Dedifferentiated amniotic fluid mesenchymal stem cell (primary cell): Measurements from ENCODE around the gene USP48.
"Not testable (repeated sequence)": the region's sequence is repeated elsewhere in the genome, so short reads cannot be mapped to it uniquely, and the experiment has no call there.

Experiments
- DNase-seq: peaks from one replicate; pipeline ENCODE4 v3.0.0-alpha.2; 2016; ENCODE audit errors: extremely low spot score

The USP48 gene

DNA sequence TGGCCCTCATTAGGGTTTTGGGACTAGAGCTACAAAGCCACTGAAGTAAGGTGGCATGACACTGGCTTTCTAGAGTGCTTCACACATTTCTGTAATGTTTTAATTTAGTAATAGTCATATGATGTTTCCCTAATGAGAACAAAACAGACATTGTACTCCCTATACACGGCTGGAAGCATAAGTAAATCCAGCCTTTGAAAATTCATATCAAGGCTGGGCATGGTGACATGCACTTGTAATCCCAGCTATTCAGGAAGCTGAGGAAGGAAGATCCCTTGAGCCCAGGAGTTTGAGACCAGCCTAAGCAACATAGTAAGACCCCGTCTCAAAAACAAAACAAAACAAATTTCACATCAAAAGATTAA is 7.4 kb downstream of the USP48 start:
- DNase-seq: no peak

DNA sequence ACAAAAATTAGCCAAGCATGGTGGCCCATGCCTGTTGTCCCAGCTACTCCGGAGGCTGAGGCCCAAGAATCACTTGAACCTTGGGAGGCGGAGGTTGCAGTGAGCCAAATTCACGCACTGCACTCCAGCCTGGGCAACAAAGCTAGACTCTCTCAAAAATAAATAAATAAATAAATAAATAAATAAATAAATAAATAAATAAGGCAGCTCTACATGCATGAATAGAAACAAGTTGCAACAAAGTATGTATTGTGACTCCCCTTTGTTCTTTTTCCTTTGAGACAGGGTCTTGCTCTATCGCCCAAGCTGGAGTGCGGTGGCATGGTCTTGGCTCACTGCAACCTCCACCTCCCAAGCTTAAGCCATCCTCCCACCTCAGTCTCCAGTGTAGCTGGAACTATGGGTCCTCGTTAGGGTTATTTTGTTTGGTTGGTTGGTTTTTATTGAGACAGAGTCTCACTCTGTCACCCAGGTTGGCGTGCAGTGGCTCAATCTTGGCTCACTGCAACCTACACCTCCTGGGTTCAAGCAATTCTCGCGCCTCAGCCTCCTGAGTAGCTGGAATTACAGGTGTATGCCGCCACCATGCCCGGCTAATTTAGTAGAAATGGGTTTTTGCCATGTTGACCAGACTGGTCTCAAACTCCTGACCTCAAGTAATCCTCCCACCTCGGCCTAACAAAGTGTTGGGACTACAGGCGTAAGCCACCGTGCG is 8.0 kb downstream of the USP48 start:
- no peak for DNase-seq

- no peak for DNase-seq
Observed at GRCh38 chr1:21773585-21773984, 9.4 kb downstream of the USP48 start.

DNA sequence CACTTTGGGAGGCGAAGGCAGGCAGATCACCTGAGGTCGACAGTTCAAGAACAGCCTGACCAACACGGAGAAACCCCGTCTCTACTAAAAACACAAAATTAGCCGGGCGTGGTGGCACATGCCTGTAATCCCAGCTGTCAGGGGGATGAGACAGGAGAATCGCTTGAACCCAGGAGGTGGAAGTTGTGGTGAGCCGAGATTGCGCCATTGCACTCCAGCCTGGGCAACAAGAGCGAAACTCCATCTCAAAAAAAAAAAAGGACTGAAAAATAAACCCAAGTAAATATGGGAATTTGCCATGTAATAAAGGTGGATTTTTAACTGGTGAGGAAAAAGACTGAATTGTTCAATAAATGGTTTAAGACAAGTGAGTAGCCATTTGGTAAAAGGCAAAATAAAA is 11.3 kb downstream of the USP48 start:
- DNase-seq: not testable (repeated sequence)

- not testable (repeated sequence) for DNase-seq
Observed at GRCh38 chr1:21770602-21771001, 12.3 kb downstream of the USP48 start.

- DNase-seq: no peak
Observed at GRCh38 chr1:21770201-21770600, 12.7 kb downstream of the USP48 start.

GRCh38 chr1:21767106-21767505 is 15.8 kb downstream of the USP48 start:
- DNase-seq: not testable (repeated sequence)

DNA sequence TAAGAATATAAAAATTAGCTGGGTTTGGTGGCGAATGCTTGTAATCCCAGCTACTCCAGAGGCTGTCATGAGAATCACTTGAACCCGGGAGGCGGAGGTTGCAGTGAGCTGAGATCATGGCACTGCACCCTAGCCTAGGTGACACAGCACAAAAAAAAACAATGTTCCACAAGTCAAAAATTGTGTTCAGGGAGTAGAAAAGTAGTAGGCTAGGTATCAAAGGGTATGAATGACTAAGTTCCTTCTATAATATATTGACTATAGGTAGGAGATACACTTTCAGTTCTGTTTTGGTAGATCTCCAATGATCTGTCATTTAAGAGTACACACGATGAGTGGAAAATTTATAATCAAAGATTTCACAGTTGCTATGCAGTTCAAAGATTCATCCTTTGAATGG is 16.7 kb downstream of the USP48 start:
- no peak for DNase-seq

GRCh38 chr1:21764615-21765423 is 18.1 kb downstream of the USP48 start:
- DNase-seq: peak; percentile 97

- DNase-seq: no peak
Observed at GRCh38 chr1:21763694-21764419, 19.1 kb downstream of the USP48 start.

DNA sequence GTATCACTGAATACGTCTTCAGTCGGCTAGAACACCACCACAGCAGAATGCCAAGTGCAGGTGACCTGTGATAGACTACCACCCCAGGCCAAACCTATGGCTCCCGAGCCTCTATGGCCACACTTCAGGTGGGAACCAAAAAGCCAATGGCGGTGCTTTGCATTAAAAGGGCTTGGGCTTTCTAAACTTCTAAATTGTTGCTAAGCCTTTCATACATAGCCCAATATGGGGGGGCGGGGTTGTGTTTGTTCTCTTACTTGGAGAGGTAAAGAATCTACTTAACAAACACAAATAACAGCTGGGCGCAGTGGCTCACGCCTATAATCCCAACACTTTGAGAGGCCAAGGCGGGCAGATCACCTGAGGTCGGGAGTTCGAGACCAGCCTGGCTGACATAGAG is 19.7 kb downstream of the USP48 start:
- no peak for DNase-seq

GRCh38 chr1:21762022-21762404 is 20.9 kb downstream of the USP48 start:
- no peak for DNase-seq

- DNase-seq: no peak
Observed at GRCh38 chr1:21761052-21761451, 21.9 kb downstream of the USP48 start.

- DNase-seq: no peak
Observed at GRCh38 chr1:21759818-21760217, 23.1 kb downstream of the USP48 start.

DNA sequence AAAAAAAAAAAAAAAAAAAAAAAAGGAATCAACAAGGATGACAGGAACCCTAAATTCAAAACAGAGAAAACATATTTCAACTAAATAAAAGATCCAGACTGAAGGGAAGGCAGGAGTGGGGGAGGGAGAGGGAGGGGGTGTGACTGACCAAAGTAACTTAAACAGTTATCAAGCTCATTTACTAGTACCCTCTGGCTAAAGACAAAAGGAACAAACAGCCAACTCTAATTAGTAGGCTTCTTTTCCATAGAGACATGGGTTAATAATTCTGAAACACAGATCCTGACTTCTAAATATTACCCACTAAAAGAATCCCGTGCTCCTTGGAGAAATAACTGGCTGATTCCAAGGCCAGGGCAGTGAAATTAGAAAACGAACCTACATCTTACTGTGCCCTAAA is 23.8 kb downstream of the USP48 start:
- no peak for DNase-seq

DNA sequence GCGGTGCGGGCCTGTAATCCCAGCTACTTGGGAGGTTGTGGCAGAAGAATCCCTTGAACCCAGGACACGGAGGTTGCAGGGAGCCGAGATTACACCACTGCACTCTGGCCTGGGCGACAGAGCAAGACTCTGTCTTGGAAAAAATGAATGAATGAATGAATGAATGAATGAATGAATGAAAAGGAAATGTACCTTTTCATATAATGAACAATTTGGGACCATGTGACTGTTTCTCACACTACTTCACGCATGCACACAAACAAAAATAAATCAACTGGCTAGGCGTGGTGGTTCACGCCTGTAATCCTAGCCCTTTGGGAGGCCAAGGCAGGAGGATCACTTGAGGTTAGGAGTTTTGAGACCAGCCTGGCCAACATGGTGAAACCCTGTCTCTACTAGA is 24.3 kb downstream of the USP48 start:
- DNase-seq: no peak

DNA sequence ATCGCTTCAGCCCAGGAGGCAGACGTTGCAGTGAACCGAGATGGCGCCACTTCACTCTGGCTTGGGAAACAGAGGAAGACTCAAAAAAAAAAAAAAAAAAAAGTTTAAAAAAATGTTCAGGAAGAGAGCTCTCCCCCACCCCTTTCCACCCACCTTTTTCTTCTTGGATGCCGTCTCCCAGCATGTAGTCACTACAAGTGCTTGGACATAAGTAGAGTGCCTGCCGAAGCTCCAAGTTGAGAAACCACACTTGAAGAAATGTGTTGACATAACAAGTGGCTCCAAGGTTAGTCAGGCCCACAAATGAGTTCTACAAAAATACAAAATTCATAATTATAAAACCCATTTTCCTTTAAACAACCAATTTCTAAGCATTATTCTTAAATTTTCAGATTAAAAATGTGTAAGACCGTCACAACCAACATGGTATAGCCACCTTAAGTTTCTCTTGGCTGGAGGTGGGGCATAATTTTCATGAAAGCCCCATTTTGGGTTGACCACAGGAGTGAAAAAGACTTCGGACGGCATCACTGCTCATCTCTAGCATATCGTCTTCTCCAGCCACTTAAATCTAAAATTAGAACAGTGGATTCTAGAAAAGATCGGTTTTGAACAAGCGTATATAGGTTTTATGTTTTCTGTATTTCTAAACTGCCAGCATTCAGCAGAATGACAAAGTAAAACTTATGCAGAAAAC is 26.4 kb downstream of the USP48 start:
- no peak for DNase-seq

- DNase-seq: no peak
Observed at GRCh38 chr1:21755067-21755466, 27.9 kb downstream of the USP48 start.

GRCh38 chr1:21754583-21754982 is 28.4 kb downstream of the USP48 start:
- no peak for DNase-seq

DNA sequence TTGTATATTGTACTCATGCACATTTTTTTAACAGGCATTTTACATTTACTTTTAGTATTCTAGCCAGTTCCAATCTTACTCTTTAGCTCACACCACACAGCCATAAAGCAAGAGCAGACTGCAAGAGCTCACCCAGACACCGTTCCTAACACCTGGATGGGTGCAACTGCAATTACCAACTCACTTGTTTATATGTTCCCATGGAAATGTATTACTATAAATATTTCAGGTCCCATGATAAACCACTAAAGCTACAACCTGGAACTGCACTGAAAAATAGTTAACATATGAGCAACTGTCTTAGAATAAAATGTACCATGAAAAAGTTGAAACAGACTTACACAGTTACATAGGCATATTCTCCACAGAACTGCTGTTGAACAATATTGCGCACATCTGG is 30.8 kb downstream of the USP48 start:
- DNase-seq: no peak

DNA sequence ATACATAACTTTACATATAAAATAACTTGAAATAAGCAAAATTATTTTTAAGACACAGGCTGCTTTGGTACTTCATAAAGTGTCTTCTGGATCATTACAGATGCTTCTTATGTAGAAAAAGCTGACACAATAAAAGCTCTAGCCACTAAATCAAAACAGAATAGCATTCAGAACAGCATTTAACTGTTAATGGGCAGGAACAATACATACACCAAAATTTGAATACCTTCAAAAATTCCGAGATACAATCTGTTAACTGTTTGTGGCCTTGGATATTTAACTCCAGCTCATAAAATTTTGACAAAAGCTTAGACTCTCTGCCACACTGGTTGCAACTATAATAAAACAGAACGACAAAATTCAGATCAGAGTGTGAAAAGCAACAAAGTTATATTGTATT is 31.7 kb downstream of the USP48 start:
- DNase-seq: no peak

GRCh38 chr1:21750841-21751240 is 32.1 kb downstream of the USP48 start:
- DNase-seq: no peak
